Chondrocyte (in vitro differentiated cells): Measurements from ENCODE around the gene TMOD3. TPM values are rescaled to one million over a fixed set of nuclear protein-coding genes. Genes with fewer than 3 reads are reported as not detected.

ENCODE experiments used
- DNase-seq: peaks from one replicate; pipeline ENCODE4 v3.0.0; 2021; ENCODE audit warnings: mixed read lengths, low spot score
- H3K27ac Mint-ChIP-seq: one replicate; pipeline ENCODE4 v1.8.0; 2021; ENCODE audit warnings: mild to moderate bottlenecking, moderate library complexity, mixed read lengths; ENCODE audit not compliant: unreplicated experiment
- H3K27me3 Mint-ChIP-seq: 2 replicates; pipeline ENCODE4 v1.8.0; 2021; ENCODE audit warnings: low read depth, mixed read lengths
- H3K36me3 Mint-ChIP-seq: 2 replicates; pipeline ENCODE4 v1.8.0; 2021; ENCODE audit warnings: low read depth, mixed read lengths
- H3K4me1 Mint-ChIP-seq: 2 replicates; pipeline ENCODE4 v1.8.0; 2021; ENCODE audit warnings: low read depth, mild to moderate bottlenecking, mixed read lengths
- H3K4me3 Mint-ChIP-seq: one replicate; pipeline ENCODE4 v1.8.0; 2021; ENCODE audit warnings: mild to moderate bottlenecking, moderate library complexity, mixed read lengths; ENCODE audit not compliant: unreplicated experiment
- H3K9me3 Mint-ChIP-seq: 2 replicates; pipeline ENCODE4 v1.8.0; 2021; ENCODE audit warnings: low read depth, mixed read lengths
- total RNA-seq: library from RNA; stranded (reverse); gene quantifications from 3 replicates; pipeline ENCODE4 v1.2.1, GENCODE V29; 2021
- TF ChIP-seq, protein P1 (sequence below): fragments of 200-600 bp; sonication (generic); IDR thresholded peaks from 2 replicates; pipeline ENCODE4 v1.5.0; 2021; ENCODE audit warnings: antibody characterized with exemption, mild to moderate bottlenecking, moderate library complexity

TMOD3 gene
- total RNA-seq, 1 donor from 2014 or later = 44.3 TPM

DNA sequence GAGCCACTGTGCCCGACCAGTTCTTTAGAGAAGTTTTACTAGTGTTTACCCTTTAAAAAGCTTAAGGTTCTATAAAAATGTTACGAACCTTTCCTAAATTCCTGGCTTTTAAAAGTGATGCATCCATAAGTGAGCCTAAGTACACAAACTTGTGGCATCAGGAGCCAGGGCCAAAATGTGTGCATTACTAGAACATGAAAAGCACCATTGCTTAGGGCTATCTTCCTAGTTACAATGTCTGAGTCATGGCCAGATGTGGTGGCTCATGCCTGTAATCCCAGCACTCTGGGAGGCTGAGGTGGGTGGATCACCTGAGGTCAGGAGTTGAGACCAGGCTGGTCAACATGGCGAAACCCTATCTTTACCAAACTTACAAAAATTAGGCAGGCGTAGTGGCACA is 102.2 kb downstream of the TMOD3 start:
- Mint-ChIP-seq H3K9me3 (no peaks in the 10 kb centered on the region), H3K4me3 (no peak overlapping the region), H3K36me3 (peaks cover 6% of the 10 kb centered on the region), H3K4me1 (no peaks in the 10 kb centered on the region), H3K27ac (peak overlapping the region; percentile 32), H3K27me3 (no peaks in the 10 kb centered on the region)
- TF ChIP-seq, protein P1, sequence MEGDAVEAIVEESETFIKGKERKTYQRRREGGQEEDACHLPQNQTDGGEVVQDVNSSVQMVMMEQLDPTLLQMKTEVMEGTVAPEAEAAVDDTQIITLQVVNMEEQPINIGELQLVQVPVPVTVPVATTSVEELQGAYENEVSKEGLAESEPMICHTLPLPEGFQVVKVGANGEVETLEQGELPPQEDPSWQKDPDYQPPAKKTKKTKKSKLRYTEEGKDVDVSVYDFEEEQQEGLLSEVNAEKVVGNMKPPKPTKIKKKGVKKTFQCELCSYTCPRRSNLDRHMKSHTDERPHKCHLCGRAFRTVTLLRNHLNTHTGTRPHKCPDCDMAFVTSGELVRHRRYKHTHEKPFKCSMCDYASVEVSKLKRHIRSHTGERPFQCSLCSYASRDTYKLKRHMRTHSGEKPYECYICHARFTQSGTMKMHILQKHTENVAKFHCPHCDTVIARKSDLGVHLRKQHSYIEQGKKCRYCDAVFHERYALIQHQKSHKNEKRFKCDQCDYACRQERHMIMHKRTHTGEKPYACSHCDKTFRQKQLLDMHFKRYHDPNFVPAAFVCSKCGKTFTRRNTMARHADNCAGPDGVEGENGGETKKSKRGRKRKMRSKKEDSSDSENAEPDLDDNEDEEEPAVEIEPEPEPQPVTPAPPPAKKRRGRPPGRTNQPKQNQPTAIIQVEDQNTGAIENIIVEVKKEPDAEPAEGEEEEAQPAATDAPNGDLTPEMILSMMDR = no peak
- no peak for DNase-seq

DNA sequence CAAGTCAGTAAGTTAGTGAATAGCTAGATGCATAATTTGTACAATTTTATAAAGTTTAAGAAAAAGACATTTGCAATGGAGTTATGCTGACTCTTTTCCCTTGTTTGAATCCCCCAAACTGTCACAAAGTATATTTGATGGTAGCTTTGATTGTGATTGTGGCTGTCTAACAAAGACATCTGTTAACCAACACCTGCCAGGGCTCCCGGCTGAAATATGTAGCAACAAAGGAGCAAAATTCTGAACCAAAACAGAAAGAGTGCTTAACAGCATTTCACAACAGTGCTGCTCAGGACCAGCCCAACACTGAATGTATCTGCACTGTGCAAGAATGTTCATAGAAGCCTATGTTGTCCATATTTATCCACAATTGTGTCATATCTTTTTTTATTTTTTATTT is 102.7 kb downstream of the TMOD3 start:
- TF ChIP-seq, protein P1 = no peak
- H3K9me3 Mint-ChIP-seq = no peaks in the 10 kb centered on the region
- H3K4me3 Mint-ChIP-seq = no peak overlapping the region
- DNase-seq = no peak
- peaks cover 5% of the 10 kb centered on the region for H3K36me3 Mint-ChIP-seq
- H3K27me3 Mint-ChIP-seq = no peaks in the 10 kb centered on the region
- no peaks in the 10 kb centered on the region for H3K4me1 Mint-ChIP-seq
- H3K27ac Mint-ChIP-seq = no peak overlapping the region

DNA sequence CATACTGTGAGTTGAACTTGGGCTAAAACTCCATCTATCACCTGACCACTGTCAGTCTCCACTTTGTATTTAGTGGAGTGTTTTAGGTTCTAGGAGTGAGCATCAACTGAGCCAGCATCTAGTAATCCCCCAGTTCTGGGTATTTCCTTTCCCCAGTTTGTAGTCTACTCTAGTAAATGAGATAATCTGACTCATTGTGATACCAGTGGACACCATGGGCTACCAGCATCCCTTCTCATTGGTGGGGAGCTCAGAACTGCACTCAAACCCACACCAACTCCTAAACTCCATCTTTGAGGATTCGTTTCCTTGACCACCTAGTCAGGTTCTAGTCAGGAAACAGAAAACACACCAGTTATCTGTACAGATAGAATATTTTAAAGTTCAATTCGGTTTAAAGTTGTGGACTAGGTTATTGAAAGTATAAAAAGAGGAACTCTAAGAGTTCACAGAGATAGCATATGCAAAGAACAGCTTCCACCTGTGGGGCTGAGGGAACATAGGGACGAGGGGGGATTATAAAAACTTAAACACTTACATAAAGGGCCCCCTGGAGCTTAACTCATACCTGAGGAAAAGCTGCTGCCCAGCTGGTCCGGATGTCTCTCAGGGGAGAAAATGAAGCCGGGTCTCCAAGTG is 106.1 kb downstream of the TMOD3 start:
- no peaks in the 10 kb centered on the region for H3K4me1 Mint-ChIP-seq
- TF ChIP-seq, protein P1 = no peak
- H3K27ac Mint-ChIP-seq = no peak overlapping the region
- peaks cover 8% of the 10 kb centered on the region for H3K36me3 Mint-ChIP-seq
- DNase-seq = no peak
- H3K9me3 Mint-ChIP-seq = no peaks in the 10 kb centered on the region
- no peaks in the 10 kb centered on the region for H3K27me3 Mint-ChIP-seq
- H3K4me3 Mint-ChIP-seq = no peak overlapping the region

DNA sequence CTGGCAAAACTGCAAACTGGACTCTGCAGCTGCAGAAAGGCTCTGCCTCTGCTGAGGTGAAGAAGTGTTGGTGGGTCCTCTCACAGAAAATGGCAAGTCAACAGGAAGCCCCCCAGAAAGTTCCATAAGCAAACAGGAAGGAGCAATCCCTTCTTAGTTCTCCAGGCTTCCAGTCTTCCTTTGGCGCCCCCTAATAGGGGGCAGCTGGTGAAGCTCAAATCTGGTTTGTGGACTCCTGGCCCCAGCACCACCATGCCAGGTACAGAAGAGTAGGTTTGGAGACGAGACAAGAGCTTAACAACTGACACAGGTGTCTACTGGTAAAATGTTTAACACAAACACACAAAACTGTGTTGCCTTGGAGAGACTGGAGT is 106.6 kb downstream of the TMOD3 start:
- TF ChIP-seq, protein P1 = peak; percentile 16
- Mint-ChIP-seq H3K36me3 (peaks cover 8% of the 10 kb centered on the region), H3K27me3 (no peaks in the 10 kb centered on the region), H3K9me3 (no peaks in the 10 kb centered on the region), H3K27ac (no peak overlapping the region), H3K4me1 (no peaks in the 10 kb centered on the region), H3K4me3 (no peak overlapping the region)
- no peak for DNase-seq

DNA sequence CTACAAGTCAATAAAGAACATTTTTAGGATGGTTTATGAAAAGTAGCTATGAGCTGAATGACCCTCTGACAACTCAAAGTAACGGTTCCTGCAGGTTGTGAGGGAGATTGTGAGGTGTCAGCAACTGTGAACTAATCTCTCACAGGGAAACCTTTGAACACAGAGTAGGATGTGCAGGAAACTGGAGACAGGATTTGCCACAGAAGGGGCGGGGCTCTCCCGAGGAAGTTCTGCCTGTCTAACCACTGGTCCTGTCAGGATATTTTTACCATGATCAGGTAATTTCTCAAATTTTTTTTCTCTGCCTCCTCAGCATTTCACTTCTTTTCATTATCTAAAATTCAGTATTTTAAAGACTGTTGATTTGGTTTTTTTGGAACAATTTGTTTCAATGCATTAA is 108.8 kb downstream of the TMOD3 start:
- Mint-ChIP-seq H3K36me3 (peaks cover 12% of the 10 kb centered on the region), H3K4me1 (no peaks in the 10 kb centered on the region), H3K27ac (no peak overlapping the region)

More for the DNA sequence above, 108.8 kb downstream of the TMOD3 start:
- no peaks in the 10 kb centered on the region for H3K27me3 Mint-ChIP-seq
- no peaks in the 10 kb centered on the region for H3K9me3 Mint-ChIP-seq
- TF ChIP-seq, protein P1 = no peak
- no peak for DNase-seq
- no peak overlapping the region for H3K4me3 Mint-ChIP-seq
